T-helper 9 cell (primary cell): ENCODE data around the gene CCDC170.

Source experiments
- DNase-seq: peaks from one replicate; pipeline ENCODE4 v3.0.0-alpha.2; 2020

CCDC170 gene

GRCh38 chr6:151661928-151662327 lies 168.1 kb downstream of the CCDC170 start:
- no peak for DNase-seq

DNA sequence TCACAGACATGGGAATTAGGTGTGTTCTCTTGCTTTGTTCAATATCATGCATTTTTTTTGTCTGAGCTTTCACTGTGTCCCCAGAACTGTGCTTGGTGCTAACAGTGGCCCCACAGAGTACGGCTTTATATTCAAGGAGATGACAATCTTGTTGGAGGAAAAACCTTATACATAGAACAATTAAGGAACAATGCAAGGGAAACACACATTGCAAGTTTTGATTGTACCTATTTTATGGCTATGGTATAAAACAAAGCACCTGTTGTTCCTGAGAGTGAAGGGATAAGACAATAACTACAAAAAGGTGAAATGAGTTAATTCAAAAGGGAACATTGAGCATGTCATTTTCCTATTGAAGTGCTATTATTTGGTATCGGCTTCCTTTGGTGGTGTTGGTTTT lies 169.7 kb downstream of the CCDC170 start:
- DNase-seq = no peak

- DNase-seq = no peak
Observed at GRCh38 chr6:151664390-151664789, 170.6 kb downstream of the CCDC170 start.

DNA sequence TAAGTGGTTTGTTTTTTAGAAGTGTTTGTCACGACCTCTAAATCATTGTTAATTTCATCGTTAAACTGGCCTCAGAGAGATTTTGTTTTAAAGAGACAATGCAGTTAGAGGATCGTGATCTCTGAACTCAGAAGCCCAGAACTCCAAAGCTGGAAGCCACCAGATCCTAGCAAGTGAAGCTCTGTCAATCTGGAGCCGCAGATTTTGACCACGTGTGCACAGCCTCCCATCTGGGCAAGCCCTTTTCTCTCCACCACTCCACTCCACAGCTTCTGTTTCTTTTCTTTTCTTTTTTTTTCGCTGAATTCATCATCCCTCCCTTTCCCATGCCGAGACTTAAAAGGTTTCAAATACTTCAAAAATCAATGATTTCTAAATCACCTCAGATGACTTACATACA lies 171.5 kb downstream of the CCDC170 start:
- no peak for DNase-seq

GRCh38 chr6:151666526-151666925 lies 172.7 kb downstream of the CCDC170 start:
- DNase-seq = no peak

GRCh38 chr6:151669208-151669560 lies 175.4 kb downstream of the CCDC170 start:
- no peak for DNase-seq

GRCh38 chr6:151670116-151670515 lies 176.3 kb downstream of the CCDC170 start:
- DNase-seq = no peak
